PC-9 (cell line): ENCODE results near the gene COX8A.

Experiments
- CTCF ChIP-seq: fragments of 200-600 bp; sonication (generic); conservative IDR thresholded peaks from 2 replicates; pipeline ENCODE4 v1.6.1; 2017; ENCODE audit warnings: mixed run types, antibody characterized with exemption, mild to moderate bottlenecking, moderate library complexity
- EZH2 ChIP-seq: fragments of 200-600 bp; sonication (generic); IDR thresholded peaks from 2 replicates; pipeline ENCODE4 v1.8.0; 2017; ENCODE audit warnings: antibody characterized with exemption, low read depth

DNA sequence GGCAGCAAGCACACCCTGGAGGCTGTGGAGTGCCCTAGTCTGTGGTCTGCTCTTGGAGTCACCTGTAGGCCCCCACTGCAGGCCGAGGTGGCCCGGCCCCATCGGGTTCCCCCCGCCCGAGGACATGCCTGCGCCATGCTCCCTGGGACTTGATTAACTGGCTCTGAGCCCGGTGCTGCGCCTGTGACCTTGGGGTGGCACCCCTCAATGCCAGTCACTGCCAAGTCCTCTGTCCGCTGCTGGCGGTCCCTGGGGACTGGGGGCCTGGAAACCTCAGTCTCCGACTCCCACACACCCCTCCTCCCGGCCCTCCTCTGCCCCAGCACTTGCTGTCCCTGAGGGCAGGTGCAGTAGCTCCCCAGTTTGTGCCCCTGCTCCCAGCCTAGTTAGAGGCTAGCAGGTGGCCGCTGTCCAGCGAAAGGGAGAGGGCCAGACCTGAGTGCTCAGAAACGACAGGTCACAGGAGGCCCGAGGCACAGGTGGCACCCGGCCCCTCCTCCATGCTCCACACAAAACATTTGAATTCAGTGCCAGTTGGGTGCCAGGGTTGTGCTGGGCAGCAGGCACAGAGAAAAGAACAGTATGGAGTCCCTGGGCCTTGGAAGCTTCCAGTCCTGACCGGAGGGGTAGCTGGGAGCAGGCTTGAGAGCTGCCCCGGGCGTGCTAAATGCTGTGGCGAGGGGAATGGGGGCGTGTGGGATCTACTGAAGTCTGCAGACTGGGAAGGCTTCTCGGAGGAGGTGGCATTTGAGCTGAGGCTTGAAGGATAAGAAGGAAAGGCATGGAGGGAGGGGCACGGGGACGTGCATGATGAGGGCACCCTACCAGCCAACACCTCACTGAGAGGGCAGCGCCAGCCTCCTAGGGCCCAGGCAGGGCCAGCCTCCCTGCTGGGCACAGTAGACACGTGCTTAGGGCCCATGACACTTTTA lies 45.0 kb downstream of the COX8A start:
- TF ChIP-seq CTCF = no peak
- no peak for TF ChIP-seq EZH2
